ENCODE results near the gene SLC7A4.

- TF ChIP-seq CTCF (IDR thresholded peaks at IDR 0.05; ENCODE audit: borderline replicate concordance, extremely low read depth, low read length, poor library complexity, severe bottlenecking): no peak
- TF ChIP-seq EZH2 (IDR thresholded peaks at IDR 0.05; ENCODE audit: borderline replicate concordance, low read depth, low read length, severe bottlenecking): no peak
Observed at GRCh38 chr22:21070690-21071615, 38.6 kb upstream of the SLC7A4 start.

Data from DND-41 (cell line).